Activated CD4-positive, alpha-beta T cell treated with anti-CD3 and anti-CD28 coated beads, Interleukin-2, Interleukin-4, amounts not matched to agents 100 ng/mL and 50 ng/mL, durations not matched to agents 16 hours and 8 hours (primary cell): Measurements from ENCODE around the gene SPTBN2.
"Not testable (repeated sequence)": the region's sequence is repeated elsewhere in the genome, so short reads cannot be mapped to it uniquely, and the experiment has no call there.

ENCODE experiments used
- DNase-seq: peaks from one replicate; pipeline ENCODE4 v3.0.0-alpha.2; 2020; ENCODE audit warnings: low spot score

SPTBN2 gene

DNA sequence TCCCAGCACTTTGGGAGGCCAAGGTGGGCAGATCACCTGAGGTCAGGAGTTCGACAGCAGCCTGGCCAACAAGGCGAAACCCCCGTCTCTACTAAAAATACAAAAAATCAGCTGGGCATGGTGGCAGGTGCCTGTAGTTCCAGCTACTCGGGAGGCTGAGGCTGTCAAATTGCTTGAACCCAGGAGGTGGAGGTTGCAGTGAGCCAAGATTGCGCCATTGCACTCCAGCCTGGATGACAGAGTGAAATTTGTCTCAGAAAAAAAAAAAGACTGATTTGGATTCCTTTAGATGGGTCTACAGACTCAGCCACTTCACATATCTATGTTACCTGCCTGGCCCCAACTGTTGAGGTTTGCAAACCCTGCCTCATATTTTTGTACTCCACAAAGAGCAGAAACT lies 4.8 kb downstream of the SPTBN2 start:
- not testable (repeated sequence) for DNase-seq

DNA sequence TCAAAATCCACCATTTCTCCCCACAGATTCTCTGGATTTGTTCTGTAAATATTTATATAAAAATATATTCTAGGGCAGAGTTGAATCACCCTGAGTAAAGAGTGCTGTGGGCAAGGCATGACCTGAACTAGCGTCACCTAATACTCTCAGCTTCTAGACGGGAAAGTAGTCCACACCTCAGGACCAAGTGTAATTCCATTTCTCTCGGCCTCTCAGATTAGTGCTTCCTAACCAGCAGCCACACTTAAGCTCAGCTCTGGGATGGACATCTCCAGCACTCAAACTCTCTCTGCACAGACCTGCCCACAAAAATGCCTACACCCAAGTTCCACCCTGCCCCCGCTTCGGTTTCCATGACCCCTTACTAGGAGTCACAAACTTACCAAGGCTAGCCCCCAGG lies 5.3 kb downstream of the SPTBN2 start:
- no peak for DNase-seq

DNA sequence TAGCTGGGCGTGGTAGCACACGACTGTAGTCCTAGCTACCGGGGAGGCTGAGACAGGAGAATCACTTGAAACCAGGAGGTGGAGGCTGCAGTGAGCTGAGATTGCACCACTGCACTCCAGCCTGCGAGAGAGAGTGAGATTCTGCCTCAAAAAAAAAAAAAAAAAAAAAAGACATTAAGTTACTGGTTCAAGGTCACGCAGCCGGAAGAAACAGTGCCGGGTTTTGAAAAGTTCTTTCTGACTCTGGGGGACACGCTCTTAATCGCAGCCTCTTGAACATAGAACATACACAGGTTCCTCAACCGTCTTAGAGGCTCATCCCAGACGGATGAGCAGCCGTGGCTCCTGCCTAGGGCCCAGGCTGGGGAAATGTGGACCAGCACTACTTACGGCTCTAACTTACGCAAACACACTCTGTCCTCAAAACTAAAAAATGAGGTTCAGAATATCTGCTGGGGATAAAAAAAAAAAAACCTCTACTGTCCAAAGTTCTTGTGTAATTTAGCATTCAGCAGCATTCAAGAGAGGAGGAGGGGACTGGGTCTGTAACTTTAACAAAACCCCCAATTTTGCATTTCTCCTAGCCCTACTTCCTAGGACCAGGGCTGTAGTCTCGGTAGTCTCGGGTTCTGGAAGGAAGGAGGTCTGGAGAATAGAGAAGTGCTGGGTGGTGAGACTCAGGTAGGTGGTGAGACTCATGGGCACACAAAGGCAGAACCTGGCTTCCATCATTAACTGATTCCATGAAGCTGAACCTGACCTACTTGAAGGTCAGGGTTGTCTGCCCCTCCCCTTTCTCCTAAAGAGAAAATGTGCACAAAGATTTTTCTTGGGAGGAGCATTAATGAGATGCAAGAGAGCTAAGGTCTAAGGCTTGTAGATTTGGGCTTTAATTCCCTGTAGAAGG lies 6.0 kb downstream of the SPTBN2 start:
- DNase-seq, result no peak

DNA sequence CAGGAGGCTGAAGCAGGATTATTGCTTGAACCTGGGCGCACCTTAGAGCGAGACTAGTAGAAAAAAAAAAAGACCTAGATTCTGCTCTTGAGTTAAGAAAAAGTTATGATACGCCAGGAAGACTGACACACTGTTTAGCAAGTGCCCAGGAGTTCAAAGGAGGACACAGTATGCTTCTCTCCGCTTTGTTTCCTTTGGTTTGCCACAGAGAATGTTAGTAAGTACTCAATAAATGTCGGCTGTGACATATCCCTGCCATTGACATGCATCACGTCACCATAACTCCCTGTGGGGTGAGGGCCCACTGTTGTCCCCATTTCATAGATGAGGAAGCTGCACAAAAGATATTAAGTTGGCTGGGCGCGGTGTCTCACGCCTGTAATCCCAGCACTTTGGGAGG lies 7.1 kb downstream of the SPTBN2 start:
- DNase-seq, result no peak

DNA sequence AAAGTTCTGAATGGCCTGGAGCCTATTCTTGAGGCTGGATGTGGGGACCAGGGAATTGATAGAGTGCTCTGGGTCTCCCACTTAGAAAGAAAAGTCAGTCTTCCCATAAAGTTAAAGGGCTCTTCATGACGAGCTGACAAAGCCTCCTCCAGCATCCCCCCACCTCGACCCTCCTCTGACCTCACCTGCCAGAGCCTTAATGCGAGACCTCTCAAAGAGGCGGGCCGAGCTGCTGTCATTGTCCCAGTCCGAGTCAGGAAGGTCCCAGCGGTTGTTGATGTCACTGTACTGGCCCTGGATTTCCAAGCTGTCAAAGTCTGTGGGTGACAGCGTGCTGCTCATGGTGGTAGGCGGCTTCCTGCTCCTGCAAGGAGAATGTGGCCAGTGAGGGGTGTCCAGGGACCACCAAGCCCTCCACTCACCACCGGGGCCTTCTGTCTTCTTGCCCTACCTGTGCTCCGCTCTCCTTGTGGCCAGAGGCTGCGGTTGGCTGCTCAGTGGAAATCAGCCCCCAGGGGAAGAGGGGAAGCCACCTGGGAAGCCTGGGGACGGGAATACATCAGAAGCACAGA lies 8.0 kb downstream of the SPTBN2 start:
- DNase-seq, result no peak

DNA sequence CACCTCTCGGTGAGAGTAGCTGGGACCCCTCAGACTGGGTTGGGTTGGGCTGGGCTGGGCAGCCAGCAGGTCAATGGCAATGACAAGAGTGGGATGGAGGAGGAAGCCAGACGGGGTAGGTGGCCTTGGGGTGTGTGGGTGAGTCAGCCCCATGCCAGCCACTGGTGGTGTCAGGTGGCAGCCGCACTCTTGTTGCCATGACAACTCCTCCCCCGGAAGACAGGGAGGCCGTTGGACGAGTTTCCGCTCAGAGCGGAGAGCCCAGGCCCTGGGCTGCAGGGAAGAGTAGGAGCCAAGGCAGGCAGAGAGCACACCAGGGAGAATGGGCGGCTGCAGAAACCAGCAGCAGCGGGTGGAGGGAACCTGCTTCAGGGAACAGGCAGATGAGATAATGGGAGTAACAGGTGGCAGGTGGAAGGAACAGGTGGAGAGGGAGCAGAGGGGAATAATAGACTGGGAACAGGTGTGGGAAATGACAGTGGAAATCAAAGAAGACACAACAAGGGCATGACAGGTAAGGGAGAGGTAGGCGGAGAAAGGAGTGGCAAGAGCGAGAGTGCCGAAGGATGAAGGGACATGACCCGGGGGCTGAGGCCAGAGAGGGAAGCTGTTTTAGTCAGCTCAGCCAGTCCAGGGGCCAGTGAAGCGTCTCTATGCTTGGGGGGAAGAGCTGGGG lies 8.7 kb downstream of the SPTBN2 start:
- DNase-seq, result peak; percentile 77

DNA sequence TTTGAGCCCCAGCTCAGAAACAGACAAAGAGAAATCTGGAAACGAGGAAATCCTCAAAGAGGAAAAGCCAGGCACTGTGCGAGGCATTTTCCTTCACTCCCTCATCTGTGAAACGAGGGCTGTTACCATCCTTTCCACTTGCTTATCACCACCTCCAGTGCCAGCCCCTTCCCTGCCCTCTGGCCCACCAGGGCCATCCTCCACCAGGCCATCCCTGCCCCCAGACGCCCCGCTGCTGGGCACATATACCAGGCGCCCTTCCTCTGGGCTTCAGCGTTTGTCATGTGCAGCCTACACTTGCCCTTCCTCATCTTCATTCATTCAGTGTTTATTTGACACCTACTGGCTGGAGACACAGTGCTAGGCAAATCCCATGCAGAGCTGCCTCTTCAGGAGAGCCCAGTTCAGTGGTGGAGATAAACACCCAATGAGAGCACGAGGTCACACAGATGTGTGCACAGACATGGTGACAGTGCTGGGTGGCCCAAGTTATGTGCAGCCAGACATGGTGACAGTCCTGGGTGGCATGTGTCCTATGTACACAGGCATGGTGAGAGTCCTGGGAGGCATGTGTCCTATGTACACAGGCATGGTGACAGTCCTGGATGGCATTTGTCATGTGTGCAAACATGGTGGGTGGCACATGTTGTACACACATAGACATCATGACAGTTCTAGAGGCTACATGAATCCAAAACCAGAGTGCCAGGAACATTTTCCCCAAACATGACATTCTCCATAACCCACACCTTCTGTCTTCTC lies 9.7 kb downstream of the SPTBN2 start:
- DNase-seq, result no peak

DNA sequence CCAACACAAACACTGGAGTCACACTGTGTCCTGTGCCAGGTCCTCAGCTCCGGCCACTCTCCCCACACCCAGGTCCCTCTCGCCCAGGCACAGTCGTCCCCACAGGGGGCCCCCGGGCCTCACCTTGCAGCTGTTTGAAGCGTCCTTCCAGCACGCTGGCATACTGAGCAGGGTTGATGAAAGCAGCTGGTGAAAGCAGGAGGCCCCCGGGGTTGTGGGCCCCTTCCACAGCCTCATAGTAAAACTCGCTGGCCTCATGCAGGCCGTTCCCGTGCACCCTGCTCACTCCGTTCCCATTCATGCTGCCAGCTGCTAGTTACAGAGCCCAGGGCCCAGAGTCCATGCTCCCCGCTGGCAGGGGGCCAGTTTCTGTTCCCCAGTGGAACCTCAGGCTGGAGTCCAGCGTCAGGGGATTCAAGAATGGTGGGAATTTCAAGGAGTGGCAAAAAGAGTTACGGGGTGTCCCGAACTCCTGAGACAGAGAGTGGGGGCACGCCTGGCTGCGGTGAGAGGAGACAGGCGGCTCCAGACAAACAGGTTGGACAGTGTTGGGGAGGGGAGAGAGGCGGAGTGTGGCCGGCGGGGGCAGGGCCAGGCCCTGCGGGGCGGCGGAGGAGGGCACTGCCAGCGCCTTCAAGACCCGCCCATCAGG lies 10.6 kb downstream of the SPTBN2 start:
- no peak for DNase-seq

DNA sequence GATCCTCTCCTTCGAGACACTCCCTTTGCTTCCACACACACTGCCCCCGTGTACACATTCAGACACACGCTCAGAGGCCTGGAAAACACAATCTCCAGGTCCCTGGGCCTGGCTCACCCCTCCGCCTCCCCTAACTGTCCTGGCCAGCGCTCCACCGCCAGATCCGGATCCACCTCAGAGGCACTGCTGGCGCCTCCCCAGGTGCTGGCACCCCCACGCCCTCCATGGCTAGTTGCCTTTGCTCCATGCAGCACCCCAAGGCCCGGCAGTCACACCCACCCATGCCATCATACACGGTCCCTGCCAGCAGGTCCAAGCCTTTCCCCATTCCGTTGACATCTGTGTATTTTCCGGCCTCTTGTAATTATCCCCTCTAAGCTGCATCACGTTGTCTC lies 11.1 kb downstream of the SPTBN2 start:
- no peak for DNase-seq

DNA sequence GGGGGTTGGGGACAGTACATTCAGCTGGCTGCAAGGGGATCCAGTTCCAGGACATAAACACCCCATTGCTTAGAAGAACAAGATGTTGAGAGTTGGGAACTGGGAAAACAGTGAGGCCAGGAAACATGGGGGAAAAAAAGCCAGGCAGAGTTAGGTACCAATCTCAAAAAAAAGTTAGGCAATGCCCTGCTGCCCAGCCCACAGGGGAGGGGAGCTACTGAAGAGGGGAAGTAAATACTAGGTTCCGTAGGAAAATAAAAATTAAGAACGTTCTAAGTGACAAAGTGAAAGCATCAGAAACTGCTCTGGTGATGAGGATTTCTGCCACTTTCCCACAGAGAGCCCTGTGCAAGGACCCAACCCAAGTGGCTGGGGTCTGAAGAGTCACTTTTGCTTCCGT lies 12.0 kb downstream of the SPTBN2 start:
- no peak for DNase-seq

DNA sequence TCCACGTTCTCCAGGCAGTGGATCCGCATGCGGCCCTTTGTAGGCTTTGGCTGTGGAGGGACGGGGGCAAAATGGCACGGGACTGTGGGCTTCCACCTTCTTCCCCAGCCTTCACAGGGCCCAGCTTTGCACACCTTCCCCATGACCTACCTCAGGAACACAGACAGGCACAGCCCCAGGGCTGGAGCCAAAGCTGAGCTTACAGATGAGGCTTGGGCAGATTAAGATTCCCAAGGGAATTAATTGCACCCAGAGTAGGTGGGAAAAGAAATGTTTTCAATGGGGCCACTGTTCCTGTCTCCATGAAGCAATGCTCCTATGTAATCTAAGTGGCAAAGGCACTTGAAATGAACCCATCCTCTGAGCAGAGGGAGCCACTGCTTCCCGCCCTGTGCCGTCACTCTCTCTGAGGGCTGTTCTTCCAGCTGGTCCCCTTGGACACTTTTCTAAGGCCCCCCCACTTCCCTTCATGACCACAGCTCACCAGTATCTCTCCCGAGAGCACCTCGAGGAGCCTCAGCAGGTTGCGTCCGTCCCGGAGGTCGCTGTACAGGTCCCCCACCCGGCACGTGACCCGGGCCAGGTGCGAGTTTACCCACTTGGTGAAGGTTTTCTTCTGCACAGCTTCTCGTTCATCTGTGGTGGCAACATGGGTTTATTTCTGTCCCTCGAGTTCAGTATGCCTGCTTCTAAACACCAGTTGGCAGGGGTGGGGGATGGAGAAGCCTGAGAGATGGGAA lies 13.5 kb downstream of the SPTBN2 start:
- DNase-seq, result no peak

DNA sequence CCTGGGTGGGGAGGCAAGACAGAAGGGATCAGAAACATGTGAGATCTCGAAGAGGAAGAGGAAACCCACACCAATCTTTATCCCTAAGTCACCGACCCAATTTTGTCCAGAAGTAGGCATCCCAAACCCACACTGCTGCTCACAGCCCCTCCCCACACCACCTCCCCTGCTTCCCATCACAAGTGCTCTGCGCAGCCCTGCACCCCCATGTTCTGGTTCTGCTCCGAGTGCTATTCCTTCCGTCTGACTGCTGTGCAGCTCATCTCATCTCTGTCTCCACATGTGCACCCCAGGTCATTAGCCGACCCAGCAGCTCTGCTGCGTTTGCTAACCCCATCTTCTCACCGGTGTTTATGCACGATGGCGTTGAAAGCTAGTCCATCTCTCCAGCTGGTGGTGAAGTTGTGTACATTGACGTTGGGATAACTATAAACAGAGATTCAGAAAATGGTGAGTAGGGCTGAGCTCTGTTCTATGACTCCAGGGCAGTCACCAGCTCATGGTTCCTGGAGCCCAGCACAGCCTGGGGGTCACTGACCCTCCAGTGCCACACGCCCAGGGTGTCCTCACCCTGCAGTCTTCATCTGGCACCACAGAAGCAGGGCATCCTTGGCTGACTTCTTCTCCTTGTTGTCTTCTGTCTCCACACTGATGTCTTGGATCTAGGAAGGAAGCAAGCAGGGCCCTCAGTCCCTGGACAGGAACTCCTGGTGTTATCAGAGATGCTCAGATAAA lies 15.1 kb downstream of the SPTBN2 start:
- no peak for DNase-seq

DNA sequence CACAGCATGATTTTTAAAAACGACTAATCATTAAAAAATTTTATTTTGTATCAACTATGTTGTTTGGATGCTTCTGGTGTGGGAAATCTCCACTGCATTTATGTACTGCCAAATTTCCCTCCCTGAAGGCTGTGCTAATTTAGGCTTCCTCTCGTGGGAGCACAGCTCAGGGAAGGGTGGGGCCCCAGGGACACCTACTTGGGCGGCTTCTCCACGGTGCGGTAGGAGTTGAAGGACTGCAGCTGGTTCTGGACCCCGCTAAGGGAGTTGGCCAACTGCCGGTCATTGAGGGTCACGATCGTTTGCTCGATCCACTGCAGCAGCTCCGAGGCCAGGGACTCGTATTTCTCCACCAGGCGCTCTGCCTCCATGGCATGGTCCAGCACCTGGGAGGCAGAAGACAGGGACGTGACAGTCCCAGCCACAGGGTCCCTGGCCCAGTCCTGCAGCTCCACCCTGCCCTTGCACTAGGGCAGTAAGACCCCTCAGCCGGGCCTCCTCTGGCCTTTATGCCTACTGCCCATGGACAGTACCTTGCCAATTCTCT lies 18.6 kb downstream of the SPTBN2 start:
- DNase-seq, result no peak

DNA sequence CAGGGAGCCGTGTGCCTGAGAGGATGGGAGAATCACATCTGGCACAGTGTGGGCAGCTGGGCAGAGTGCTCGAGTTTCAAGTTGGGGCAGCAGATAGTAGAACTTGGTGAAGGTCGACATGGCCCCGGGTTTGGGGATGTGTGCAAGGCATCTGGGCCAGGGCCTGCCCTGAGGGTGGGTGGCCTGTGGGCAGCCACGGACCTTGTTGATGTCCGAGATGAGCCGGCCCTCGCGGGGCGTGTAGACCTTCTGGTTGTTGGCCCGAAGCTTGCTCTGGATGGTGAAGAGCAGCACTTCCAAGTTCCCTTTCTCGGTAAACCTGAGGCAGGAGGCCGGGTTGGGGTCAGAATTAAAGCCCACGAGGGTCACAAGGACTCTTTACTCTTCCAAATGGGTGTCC lies 20.3 kb downstream of the SPTBN2 start:
- DNase-seq, result no peak

DNA sequence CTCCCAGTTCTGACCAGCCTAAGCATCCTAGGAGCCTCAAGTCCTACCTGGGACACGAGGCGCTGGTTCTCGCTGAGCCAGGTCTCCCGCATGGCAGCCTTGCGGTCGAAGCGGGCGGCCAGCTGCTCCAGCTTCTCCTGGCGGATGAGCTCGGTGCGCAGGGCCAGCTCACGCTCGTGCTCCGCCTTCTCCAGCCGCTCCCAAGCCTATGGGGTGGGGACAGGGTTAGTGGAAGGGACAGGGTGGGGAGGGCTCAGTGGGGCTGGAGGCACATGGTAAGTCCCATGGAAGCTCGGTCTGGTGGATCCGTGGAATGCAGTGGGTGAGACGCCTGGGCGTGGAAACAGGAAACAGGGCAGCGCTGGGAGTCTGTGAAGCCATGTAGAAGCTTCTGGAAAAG lies 20.9 kb downstream of the SPTBN2 start:
- DNase-seq, result no peak

DNA sequence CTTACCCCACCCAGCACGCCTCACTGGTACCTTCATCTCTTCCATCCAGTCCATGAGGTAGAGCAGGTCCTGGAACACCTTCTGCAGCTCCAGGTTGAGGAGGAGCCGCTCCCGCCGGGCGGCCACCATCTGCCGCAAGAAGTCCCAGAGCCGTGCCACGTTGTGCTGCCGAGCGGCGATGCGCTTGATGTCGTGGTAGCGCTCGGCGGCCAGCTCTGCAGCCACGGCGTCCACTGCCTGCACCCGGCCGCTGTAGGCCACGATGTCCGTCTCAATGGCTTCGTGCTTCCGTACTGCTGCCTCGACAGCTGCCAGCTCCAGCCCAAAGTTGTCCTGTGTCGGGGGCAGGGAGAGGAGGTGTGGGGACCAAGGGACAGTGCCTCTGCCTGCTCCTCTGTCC lies 21.5 kb downstream of the SPTBN2 start:
- DNase-seq, result no peak

DNA sequence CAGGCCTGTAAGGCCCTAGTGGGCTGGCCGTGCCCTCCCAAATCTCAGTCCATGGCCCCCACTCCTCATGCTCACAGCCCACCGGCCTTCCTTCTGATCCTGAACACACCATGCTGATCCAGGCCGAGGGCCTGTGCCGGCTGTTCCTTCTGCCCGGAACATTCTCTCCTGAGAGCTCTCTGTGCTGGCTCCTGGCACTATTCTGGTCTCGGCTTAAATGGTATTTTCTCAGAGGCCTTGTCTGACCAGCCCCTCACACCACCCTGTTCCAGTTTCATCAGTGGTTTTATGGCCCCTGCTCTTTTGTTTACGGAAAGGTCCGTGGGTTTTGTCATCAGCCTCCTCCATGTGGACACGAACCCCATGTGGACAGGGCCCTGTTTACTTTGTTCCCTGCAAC lies 22.0 kb downstream of the SPTBN2 start:
- no peak for DNase-seq

DNA sequence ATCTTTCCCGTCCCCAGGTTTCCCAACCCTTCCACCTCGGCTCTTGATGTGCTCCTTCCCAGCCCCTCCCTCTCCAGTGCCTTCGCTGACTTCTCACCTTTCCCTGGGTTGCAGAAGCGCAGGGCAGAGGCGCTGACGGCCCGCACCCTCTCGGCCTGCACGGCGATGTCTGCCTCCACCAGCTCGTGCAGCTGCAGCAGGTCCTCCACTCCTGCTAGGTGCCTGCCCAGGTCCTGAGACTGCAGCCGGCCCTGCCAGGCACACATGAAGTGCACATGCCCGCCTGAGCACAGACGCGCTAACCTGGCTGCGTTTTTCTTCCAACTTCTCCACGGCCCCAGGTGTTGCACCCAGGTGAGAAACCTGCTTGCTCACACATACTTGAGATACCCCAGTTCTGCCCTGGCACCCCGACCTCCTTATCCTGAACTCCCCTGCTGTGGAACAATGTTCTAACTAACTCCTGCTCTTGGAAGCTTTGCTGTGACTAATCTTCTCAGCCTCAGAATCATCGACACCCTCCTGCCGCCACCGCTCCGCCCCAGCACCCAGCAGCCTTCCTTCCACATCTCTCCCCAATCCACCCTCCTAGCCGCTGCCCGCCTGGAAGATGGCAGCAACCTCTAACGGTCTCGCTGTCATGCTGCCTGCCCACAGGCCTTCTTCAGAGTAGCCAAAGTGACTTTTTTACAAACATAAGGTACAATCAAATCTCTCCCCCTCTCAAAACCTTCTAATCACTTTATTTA lies 23.3 kb downstream of the SPTBN2 start:
- DNase-seq, result no peak

DNA sequence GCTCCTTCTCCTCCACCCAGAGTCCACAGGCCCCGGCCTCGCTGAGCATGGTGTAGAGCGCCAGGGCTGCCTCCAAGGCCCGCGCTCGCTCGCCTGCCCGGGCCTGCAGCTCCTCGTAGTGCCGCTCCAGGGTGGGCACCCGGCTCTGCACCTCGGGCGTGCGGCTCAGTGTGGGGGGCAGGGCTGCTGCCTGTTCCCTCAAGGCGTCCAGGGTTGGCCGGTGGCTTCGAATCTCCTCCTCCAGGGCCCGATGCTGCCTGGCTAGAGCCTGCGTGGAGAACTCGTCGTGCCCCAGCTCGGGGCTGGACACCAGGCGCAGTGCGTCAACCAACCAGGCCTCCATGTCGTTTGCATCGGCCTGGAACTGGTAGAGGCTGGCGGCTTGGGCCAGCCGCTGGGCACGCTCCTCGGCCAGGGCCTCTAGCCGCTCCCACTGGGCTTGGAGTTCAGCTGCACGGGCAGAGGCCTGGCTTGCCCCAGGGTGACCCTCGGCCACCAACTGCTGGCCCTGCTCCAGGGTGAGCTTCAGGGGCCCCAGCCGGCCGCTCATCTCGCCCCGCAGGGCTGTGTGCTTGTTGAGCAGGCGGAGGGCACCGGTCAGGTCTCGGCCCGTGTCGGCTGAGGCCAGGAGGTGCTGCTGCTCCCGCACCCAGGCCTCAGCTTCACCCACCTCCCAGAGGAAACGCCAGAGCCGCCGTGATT lies 24.2 kb downstream of the SPTBN2 start:
- no peak for DNase-seq
